HL-60 (cell line): ENCODE measurements around the gene ROMO1.

Experiments
- CTCF ChIP-seq: IDR thresholded peaks from one replicate; pipeline ENCODE4 v1.5.1; 2011; ENCODE audit warnings: low read length, control low read depth, inconsistent platforms; ENCODE audit not compliant: insufficient read depth
- POLR2AphosphoS5 ChIP-seq: IDR thresholded peaks from 2 replicates; pipeline ENCODE4 v1.6.1; 2012; ENCODE audit warnings: low read depth

GRCh38 chr20:35718972-35719635 lies 19.9 kb downstream of the ROMO1 start:
- TF ChIP-seq CTCF (no peak), POLR2AphosphoS5 (no peak)
